ENCODE data around the gene RGS12. TPM values are rescaled to one million over a fixed set of nuclear protein-coding genes. Genes with fewer than 3 reads are reported as not detected.

Gene RGS12
- total and polyA plus RNA-seq, 2 of the 13 experiments (the other 11 are each of a cell fraction or from before 2014, with no cell fraction given), result 21.0 to 27.7 TPM

DNA sequence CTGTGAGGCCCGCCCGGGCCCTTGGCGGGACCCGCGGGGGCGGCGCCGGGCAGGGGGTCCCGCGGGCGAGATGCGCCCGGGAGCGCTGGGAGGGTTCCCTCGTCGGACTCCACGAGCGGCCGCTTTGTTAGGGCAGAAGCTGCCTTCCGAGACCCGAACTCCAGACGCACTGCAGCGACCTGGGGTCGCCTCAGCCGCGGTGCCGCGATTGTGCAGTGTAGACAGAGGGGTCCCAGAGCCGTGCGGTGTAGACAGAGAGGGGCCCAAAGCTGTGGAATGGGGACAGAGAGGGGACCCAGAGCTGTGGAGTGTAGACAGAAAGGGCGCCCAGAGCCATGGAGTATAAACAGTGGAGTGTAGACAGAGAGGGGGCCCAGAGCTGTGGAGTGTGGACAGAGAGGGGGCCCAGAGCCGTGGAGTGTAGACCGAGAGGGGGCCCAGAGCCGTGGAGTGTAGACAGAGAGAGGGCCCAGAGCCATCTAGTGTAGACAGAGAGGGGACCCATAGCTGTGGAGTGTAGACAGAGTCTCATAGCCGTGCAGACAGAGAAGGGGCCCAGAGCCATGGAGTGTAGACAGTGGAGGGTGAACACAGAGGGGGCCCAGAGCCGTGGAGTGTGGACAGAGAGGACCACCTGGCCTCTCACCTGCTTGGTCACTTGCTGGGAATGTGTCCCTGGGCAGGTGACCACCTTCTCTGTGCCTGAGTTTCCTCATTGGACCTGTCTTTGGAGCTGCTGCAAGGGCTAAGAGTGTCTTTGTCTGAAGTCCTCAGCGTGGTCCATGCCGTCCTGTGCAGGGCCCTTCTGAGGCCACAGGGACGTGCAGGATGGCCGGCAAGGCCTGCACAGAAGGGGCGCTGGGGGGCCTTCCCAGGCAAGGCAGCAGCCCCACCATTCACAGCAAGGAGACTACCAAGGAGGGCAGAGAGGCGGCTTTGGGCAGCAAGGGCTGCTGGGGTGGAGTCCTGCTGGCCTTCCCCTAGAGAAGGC, 875 bp downstream of the RGS12 start (continued):
- TF ChIP-seq, protein P1, sequence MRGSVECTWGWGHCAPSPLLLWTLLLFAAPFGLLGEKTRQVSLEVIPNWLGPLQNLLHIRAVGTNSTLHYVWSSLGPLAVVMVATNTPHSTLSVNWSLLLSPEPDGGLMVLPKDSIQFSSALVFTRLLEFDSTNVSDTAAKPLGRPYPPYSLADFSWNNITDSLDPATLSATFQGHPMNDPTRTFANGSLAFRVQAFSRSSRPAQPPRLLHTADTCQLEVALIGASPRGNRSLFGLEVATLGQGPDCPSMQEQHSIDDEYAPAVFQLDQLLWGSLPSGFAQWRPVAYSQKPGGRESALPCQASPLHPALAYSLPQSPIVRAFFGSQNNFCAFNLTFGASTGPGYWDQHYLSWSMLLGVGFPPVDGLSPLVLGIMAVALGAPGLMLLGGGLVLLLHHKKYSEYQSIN (CRISPR knock-in tag; IDR thresholded peaks at IDR 0.05; ENCODE audit: borderline replicate concordance), result no peak
- TF ChIP-seq TBX2 (CRISPR knock-in tag; IDR thresholded peaks at IDR 0.05; ENCODE audit: borderline replicate concordance) (no peak; the same call in 1 of the 2 replicates), ARHGAP35 (CRISPR knock-in tag; IDR thresholded peaks at IDR 0.05; ENCODE audit: borderline replicate concordance) (0 out of 2 replicates have a peak, but pooled peaks have one; percentile 37), ZNF883 (CRISPR knock-in tag; IDR thresholded peaks at IDR 0.05; ENCODE audit: not compliant biosample characterization) (no peak), ZMAT3 (CRISPR knock-in tag; conservative IDR thresholded peaks at IDR 0.05) (peak; percentile 63; the same call in 1 of the 2 replicates), ZNF350 (CRISPR knock-in tag; IDR thresholded peaks at IDR 0.05; ENCODE audit: borderline replicate concordance, low read depth) (0 out of 2 replicates have a peak, but pooled peaks have one; percentile 24), ZNF207 (IDR thresholded peaks at IDR 0.05; ENCODE audit: borderline replicate concordance) (no peak), ZNF33B (CRISPR knock-in tag; IDR thresholded peaks at IDR 0.05) (no peak), NR3C1 (CRISPR knock-in tag; IDR thresholded peaks at IDR 0.05) (no peak), ZFP37 (CRISPR knock-in tag; IDR thresholded peaks at IDR 0.05; ENCODE audit: borderline replicate concordance) (no peak), FOXO1 (CRISPR knock-in tag; IDR thresholded peaks at IDR 0.05) (no peak)
- TF ChIP-seq, protein P2, sequence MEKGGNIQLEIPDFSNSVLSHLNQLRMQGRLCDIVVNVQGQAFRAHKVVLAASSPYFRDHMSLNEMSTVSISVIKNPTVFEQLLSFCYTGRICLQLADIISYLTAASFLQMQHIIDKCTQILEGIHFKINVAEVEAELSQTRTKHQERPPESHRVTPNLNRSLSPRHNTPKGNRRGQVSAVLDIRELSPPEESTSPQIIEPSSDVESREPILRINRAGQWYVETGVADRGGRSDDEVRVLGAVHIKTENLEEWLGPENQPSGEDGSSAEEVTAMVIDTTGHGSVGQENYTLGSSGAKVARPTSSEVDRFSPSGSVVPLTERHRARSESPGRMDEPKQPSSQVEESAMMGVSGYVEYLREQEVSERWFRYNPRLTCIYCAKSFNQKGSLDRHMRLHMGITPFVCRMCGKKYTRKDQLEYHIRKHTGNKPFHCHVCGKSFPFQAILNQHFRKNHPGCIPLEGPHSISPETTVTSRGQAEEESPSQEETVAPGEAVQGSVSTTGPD (CRISPR knock-in tag; IDR thresholded peaks at IDR 0.05), result no peak
- TF ChIP-seq, protein P3, sequence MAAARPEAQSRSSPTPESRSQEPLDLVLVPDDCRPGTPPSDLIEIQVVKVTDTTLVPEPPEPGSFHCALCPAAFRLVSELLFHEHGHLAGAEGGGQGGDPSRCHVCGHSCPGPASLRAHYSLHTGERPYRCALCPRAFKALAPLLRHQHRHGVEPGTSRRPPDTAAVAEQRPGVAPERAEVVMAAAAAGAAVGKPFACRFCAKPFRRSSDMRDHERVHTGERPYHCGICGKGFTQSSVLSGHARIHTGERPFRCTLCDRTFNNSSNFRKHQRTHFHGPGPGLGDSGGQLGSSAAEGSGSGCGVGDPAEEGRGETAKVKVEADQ (CRISPR knock-in tag; IDR thresholded peaks at IDR 0.05; ENCODE audit: borderline replicate concordance), result no peak
- TF ChIP-seq, protein P4, sequence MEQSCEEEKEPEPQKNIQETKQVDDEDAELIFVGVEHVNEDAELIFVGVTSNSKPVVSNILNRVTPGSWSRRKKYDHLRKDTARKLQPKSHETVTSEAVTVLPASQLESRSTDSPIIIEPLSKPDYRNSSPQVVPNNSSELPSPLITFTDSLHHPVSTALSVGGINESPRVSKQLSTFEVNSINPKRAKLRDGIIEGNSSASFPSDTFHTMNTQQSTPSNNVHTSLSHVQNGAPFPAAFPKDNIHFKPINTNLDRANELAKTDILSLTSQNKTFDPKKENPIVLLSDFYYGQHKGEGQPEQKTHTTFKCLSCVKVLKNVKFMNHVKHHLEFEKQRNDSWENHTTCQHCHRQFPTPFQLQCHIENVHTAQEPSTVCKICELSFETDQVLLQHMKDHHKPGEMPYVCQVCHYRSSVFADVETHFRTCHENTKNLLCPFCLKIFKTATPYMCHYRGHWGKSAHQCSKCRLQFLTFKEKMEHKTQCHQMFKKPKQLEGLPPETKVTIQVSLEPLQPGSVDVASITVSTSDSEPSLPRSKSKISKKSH (CRISPR knock-in tag; IDR thresholded peaks at IDR 0.05; ENCODE audit: borderline replicate concordance), result no peak; the same call in 1 of the 2 replicates
- TF ChIP-seq, protein P5, sequence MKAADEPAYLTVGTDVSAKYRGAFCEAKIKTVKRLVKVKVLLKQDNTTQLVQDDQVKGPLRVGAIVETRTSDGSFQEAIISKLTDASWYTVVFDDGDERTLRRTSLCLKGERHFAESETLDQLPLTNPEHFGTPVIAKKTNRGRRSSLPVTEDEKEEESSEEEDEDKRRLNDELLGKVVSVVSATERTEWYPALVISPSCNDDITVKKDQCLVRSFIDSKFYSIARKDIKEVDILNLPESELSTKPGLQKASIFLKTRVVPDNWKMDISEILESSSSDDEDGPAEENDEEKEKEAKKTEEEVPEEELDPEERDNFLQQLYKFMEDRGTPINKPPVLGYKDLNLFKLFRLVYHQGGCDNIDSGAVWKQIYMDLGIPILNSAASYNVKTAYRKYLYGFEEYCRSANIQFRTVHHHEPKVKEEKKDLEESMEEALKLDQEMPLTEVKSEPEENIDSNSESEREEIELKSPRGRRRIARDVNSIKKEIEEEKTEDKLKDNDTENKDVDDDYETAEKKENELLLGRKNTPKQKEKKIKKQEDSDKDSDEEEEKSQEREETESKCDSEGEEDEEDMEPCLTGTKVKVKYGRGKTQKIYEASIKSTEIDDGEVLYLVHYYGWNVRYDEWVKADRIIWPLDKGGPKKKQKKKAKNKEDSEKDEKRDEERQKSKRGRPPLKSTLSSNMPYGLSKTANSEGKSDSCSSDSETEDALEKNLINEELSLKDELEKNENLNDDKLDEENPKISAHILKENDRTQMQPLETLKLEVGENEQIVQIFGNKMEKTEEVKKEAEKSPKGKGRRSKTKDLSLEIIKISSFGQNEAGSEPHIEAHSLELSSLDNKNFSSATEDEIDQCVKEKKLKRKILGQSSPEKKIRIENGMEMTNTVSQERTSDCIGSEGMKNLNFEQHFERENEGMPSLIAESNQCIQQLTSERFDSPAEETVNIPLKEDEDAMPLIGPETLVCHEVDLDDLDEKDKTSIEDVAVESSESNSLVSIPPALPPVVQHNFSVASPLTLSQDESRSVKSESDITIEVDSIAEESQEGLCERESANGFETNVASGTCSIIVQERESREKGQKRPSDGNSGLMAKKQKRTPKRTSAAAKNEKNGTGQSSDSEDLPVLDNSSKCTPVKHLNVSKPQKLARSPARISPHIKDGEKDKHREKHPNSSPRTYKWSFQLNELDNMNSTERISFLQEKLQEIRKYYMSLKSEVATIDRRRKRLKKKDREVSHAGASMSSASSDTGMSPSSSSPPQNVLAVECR (CRISPR knock-in tag; IDR thresholded peaks at IDR 0.05; ENCODE audit: borderline replicate concordance), result peak; percentile 47; the same call in 1 of the 2 replicates
- TF ChIP-seq, protein P6, sequence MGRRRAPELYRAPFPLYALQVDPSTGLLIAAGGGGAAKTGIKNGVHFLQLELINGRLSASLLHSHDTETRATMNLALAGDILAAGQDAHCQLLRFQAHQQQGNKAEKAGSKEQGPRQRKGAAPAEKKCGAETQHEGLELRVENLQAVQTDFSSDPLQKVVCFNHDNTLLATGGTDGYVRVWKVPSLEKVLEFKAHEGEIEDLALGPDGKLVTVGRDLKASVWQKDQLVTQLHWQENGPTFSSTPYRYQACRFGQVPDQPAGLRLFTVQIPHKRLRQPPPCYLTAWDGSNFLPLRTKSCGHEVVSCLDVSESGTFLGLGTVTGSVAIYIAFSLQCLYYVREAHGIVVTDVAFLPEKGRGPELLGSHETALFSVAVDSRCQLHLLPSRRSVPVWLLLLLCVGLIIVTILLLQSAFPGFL (CRISPR knock-in tag; IDR thresholded peaks at IDR 0.05), result no peak

Data from HepG2 (cell line).